Uterus (tissue), 2 donors: ENCODE measurements around the gene SLC39A11.

Source experiments
- POLR2A ChIP-seq, 2 donors: fragments of 450-650 bp; IDR thresholded peaks; one replicate each; pipeline ENCODE4 v1.6.1; 2016; ENCODE audit warnings: antibody characterized with exemption in 2 of 2, mild to moderate bottlenecking in 1 of 2, moderate library complexity in 1 of 2
- TF ChIP-seq, protein P1 (sequence below), 4 experiments: fragments of 200-600 bp in 2 of 4; fragments of 450-650 bp in 2 of 4; sonication (generic) in 2 of 4; IDR thresholded peaks; one replicate each; pipeline ENCODE4 v1.5.1; 2016 to 2019; ENCODE audit warnings: antibody characterized with exemption in 4 of 4, mild to moderate bottlenecking in 2 of 4, moderate library complexity in 1 of 4

DNA sequence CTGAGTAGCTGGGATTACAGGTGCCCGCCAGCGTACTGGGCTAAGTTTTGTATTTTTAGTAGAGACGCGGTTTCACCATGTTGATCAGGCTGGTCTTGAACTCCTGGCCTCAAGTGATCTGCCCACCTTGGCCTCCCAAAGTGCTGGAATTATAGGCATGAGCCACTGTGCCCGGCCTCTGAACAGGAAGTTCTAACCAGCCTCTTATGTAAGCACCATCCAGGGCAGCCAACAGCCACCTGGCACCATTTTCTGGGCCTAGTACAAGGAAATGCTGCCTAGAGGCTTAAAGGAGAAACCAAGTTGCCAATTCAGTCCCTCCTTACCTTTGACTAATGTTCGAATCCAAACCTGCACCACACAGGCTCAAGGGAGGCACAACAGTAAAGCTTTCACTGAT is 8.5 kb upstream of the SLC39A11 start:
- TF ChIP-seq, protein P1, sequence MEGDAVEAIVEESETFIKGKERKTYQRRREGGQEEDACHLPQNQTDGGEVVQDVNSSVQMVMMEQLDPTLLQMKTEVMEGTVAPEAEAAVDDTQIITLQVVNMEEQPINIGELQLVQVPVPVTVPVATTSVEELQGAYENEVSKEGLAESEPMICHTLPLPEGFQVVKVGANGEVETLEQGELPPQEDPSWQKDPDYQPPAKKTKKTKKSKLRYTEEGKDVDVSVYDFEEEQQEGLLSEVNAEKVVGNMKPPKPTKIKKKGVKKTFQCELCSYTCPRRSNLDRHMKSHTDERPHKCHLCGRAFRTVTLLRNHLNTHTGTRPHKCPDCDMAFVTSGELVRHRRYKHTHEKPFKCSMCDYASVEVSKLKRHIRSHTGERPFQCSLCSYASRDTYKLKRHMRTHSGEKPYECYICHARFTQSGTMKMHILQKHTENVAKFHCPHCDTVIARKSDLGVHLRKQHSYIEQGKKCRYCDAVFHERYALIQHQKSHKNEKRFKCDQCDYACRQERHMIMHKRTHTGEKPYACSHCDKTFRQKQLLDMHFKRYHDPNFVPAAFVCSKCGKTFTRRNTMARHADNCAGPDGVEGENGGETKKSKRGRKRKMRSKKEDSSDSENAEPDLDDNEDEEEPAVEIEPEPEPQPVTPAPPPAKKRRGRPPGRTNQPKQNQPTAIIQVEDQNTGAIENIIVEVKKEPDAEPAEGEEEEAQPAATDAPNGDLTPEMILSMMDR (IDR thresholded peaks at IDR 0.05) = no peak
- no peak for TF ChIP-seq POLR2A (IDR thresholded peaks at IDR 0.05)
